H1 (cell line): Measurements from ENCODE around the gene SLC1A4. TPM values are rescaled to one million over a fixed set of nuclear protein-coding genes. Genes with fewer than 3 reads are reported as not detected.

Experiments
- ATF2 ChIP-seq: IDR thresholded peaks from 2 replicates; pipeline ENCODE4 v1.6.1; 2012; ENCODE audit warnings: low read length, inconsistent platforms
- ATF3 ChIP-seq: IDR thresholded peaks from 2 replicates; pipeline ENCODE4 v1.6.1; 2011; ENCODE audit warnings: low read depth, mild to moderate bottlenecking, low read length; ENCODE audit not compliant: insufficient read depth
- BACH1 ChIP-seq: IDR thresholded peaks from 2 replicates; pipeline ENCODE4 v1.6.1; 2012; ENCODE audit warnings: low read length, improper control_type of control experiment
- CHD1 ChIP-seq: IDR thresholded peaks from 2 replicates; pipeline ENCODE4 v1.6.1; 2012; ENCODE audit warnings: low read depth, low read length, improper control_type of control experiment
- CREB1 ChIP-seq: IDR thresholded peaks from 2 replicates; pipeline ENCODE4 v1.6.1; 2012; ENCODE audit warnings: inconsistent platforms
- CTBP2 ChIP-seq: IDR thresholded peaks from 2 replicates; pipeline ENCODE4 v1.7.0; 2011; ENCODE audit warnings: borderline replicate concordance, mild to moderate bottlenecking, moderate library complexity, mixed read lengths, low read length; ENCODE audit not compliant: insufficient read depth, insufficient read length
- EZH2 ChIP-seq: fragments of 200-600 bp; sonication (generic); IDR thresholded peaks from 2 replicates; pipeline ENCODE4 v1.7.1; 2012; ENCODE audit warnings: low read depth, mild to moderate bottlenecking, moderate library complexity, low read length, inconsistent platforms; ENCODE audit not compliant: severe bottlenecking
- FOSL1 ChIP-seq: IDR thresholded peaks from 2 replicates; pipeline ENCODE4 v1.6.1; 2011; ENCODE audit warnings: mild to moderate bottlenecking, low read depth, low read length, moderate library complexity; ENCODE audit not compliant: insufficient read depth
- JUN ChIP-seq: IDR thresholded peaks from 2 replicates; pipeline ENCODE4 v1.6.1; 2011; ENCODE audit warnings: low read depth, mild to moderate bottlenecking, improper control_type of control experiment, low read length
- KDM4A ChIP-seq: IDR thresholded peaks from one replicate; pipeline ENCODE4 v1.7.1; 2012; ENCODE audit warnings: low read depth, mild to moderate bottlenecking, moderate library complexity, low read length, inconsistent platforms; ENCODE audit not compliant: severe bottlenecking
- MAFK ChIP-seq: IDR thresholded peaks from 2 replicates; pipeline ENCODE4 v1.6.1; 2012; ENCODE audit warnings: low read depth, mild to moderate bottlenecking, improper control_type of control experiment, low read length
- MAX ChIP-seq: IDR thresholded peaks from 2 replicates; pipeline ENCODE4 v1.6.1; 2012; ENCODE audit warnings: inconsistent platforms
- NRF1 ChIP-seq: IDR thresholded peaks from 2 replicates; pipeline ENCODE4 v1.6.1; 2011; ENCODE audit warnings: mild to moderate bottlenecking, low read depth, low read length, improper control_type of control experiment
- POLR2AphosphoS5 ChIP-seq: IDR thresholded peaks from 2 replicates; pipeline ENCODE4 v1.6.1; 2011; ENCODE audit warnings: low read depth, low read length
- RAD21 ChIP-seq, 2 experiments: IDR thresholded peaks in 1 of 2; conservative IDR thresholded peaks in 1 of 2; 2 replicates each; pipeline ENCODE4 v1.6.1; 2011; ENCODE audit warnings: low read depth in 2 of 2, low read length in 2 of 2, improper control_type of control experiment in 1 of 2, inconsistent platforms in 1 of 2, mild to moderate bottlenecking in 1 of 2, moderate library complexity in 1 of 2
- SIN3A ChIP-seq, 2 experiments: IDR thresholded peaks in 1 of 2; conservative IDR thresholded peaks in 1 of 2; 2 replicates each; pipeline ENCODE4 v1.6.1; 2011 to 2012; ENCODE audit warnings: low read length in 2 of 2, improper control_type of control experiment in 1 of 2, low read depth in 1 of 2, mild to moderate bottlenecking in 1 of 2
- SP1 ChIP-seq: IDR thresholded peaks from 2 replicates; pipeline ENCODE4 v1.6.1; 2011; ENCODE audit warnings: low read depth, low read length
- SUZ12 ChIP-seq: fragments of 200-600 bp; sonication (generic); IDR thresholded peaks from 2 replicates; pipeline ENCODE4 v1.6.1; 2012; ENCODE audit warnings: mild to moderate bottlenecking, inconsistent platforms, low read length, moderate library complexity, mixed read lengths
- TEAD4 ChIP-seq: IDR thresholded peaks from 2 replicates; pipeline ENCODE4 v1.6.1; 2012; ENCODE audit warnings: low read depth, low read length, inconsistent platforms, mixed read lengths
- ZNF274 ChIP-seq: IDR thresholded peaks from 2 replicates; pipeline ENCODE4 v1.7.0; 2012; ENCODE audit warnings: low read length, borderline replicate concordance; ENCODE audit errors: extremely low read depth
- polyA plus RNA-seq, 7 experiments: library from polyadenylated mRNA; depleted of rRNA in 3 of 7; stranded (reverse) in 5 of 7; unstranded in 2 of 7; fragments of >200 nt in 5 of 7; fragments of 200-250 nt in 2 of 7; gene quantifications; 1 replicate in 5 of 7; 2 replicates in 1 of 7; 4 replicates in 1 of 7; pipeline versions ENCODE4 v1.2.1 to v1.2.3, GENCODE V29; 2011 to 2013; ENCODE audit warnings: missing spikeins in 2 of 7, mixed read lengths in 2 of 7
- total RNA-seq: library from RNA; stranded (reverse); fragmentation: NEBNext Ultra II Directional; extraction: Animal tissue kit (Norgen Biotek cat#: 25700); gene quantifications from 2 replicates; pipeline ENCODE4 v1.2.1, GENCODE V29; 2021

Gene SLC1A4
- total and polyA plus RNA-seq, 2 of the 8 experiments (the other 6 are each of a cell fraction or from before 2014, with no cell fraction given): 0.44 to 0.86 TPM

- TF ChIP-seq MAFK: no peak
- no peak for TF ChIP-seq FOSL1
- no peak for TF ChIP-seq RAD21 (IDR thresholded peaks at IDR 0.05 in 1 of 2, conservative IDR thresholded peaks at IDR 0.05 in 1 of 2; ENCODE audit: low read depth in 2 of 2, low read length in 2 of 2)
- TF ChIP-seq EZH2: no peak
- TF ChIP-seq TEAD4: no peak
- TF ChIP-seq KDM4A: peak; percentile 63
- TF ChIP-seq CREB1: peak; percentile 12; the same call in 1 of the 2 replicates
- no peak for TF ChIP-seq BACH1
- TF ChIP-seq ATF3: no peak
- TF ChIP-seq POLR2AphosphoS5: peak; percentile 99
- TF ChIP-seq NRF1: no peak
- no peak for TF ChIP-seq SIN3A (conservative IDR thresholded peaks at IDR 0.05 in 1 of 2, IDR thresholded peaks at IDR 0.05 in 1 of 2; ENCODE audit: low read depth in 1 of 2, low read length in 2 of 2)
- no peak for TF ChIP-seq ZNF274
- peak; percentile 95 for TF ChIP-seq SP1
- peak; percentile 95 for TF ChIP-seq MAX
- peak; percentile 41 for TF ChIP-seq CTBP2
- TF ChIP-seq ATF2: no peak
- no peak for TF ChIP-seq JUN
- no peak for TF ChIP-seq CHD1
- TF ChIP-seq SUZ12: no peak
These were observed 67.2 kb downstream of the SLC1A4 start, which contains the start of gene CEP68 (continued) for GRCh38 chr2:65056215-65057053.
